ENCODE data around the gene RASL11B.

GRCh38 chr4:52910115-52910514 lies 48.0 kb downstream of the RASL11B start:
- TF ChIP-seq CTCF (IDR thresholded peaks at IDR 0.05; ENCODE audit: low read depth, low read length) = no peak
- TF ChIP-seq EZH2phosphoT487 (IDR thresholded peaks at IDR 0.05; ENCODE audit: low read depth) = no peak

Data from OCI-LY3 (cell line).